Inflammatory macrophage (primary cell): ENCODE results near the gene IRX6.
A peak's percentile ranks its signal among the peaks of the same experiment; 100 is the strongest.

Experiments
- DNase-seq, 2 donors: peaks; one replicate each; pipeline ENCODE4 v3.0.0-alpha.2; 2020 to 2022

IRX6 gene

GRCh38 chr16:55324285-55325079 lies 479 bp downstream of the IRX6 start:
- no peak for DNase-seq

DNA sequence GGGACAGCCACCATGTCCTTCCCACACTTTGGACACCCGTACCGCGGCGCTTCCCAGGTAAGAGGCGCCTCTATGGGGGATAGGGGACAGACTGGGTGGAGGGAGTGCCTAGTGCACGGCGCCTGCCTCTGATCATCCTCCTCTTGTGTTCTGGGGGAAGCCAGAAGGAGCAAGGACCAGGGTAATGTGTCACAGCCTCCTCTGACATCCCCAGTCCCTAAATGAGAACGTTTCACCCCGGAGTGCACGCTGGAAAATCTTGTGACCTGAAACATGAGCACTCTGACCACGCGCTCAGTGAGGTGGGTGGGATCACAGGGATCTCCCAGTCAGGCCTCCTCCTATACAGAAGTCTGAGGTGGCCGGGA lies 1.1 kb downstream of the IRX6 start:
- DNase-seq, result peak in 1 of 2 donors; percentile 15

DNA sequence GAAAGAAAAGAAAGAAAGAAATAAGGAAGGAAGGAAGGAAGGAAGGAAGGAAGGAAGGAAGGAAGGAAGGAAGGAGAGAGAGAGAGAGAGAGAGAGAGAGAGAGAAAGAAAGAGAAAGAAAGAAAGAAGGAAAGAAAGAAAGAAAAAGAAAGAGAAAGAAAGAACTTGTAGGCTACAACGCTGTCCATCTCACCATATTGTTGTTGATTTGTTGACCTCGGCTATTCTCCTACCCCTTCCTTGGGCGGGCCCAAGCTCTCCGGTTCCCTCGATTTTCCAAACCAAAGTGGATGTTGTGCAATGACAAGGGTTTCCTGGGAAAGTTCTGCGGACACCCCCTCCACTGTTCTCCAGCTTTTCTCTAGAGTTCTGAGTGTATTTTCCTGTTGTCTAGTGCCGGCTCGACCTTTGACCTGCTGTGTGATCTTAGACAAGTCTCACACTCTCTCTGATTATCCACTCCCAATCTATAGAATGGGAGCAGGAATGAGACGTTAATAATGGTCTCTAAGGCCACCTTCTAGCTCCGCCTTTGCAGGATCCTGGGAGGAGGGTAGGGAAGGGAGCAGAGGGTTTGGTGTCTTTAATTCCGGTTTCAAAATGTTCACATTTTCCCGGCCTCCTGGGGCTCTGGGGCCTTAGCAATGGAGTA lies 1.6 kb downstream of the IRX6 start:
- no peak for DNase-seq

DNA sequence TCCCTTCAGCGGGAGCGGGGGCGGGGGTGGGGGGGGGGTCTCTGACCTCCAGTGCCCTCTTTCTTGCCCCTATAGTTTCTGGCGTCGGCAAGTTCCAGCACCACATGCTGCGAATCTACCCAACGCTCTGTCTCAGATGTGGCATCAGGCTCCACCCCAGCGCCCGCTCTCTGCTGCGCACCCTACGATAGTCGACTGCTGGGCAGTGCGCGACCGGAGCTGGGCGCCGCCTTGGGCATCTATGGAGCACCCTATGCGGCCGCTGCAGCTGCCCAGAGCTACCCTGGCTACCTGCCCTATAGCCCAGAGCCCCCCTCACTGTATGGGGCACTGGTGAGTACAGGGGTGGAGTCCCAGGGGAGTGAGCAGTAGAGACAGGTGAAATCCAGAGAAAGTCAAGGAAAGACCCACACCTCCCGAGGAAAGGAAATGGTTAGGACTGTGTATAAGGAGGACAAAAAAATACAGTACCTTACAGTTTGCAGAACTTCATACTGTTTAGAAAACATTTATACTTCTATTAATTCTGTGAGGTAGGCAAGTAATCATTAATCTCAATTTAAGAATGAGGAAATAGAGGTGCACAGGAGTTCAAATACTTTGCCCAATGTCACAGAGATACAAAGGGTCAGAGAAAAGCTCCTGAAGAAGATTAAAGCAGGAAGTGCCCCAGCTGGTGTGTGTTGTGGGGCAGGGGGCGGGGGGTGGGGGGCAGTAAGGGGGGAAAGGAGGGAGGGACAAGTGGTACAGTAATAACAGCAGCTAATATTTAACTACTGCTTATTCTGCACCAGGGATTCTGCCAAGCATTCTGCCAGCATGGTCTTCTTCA lies 2.5 kb downstream of the IRX6 start:
- no peak for DNase-seq

GRCh38 chr16:55328611-55329569 lies 4.9 kb downstream of the IRX6 start:
- no peak for DNase-seq

DNA sequence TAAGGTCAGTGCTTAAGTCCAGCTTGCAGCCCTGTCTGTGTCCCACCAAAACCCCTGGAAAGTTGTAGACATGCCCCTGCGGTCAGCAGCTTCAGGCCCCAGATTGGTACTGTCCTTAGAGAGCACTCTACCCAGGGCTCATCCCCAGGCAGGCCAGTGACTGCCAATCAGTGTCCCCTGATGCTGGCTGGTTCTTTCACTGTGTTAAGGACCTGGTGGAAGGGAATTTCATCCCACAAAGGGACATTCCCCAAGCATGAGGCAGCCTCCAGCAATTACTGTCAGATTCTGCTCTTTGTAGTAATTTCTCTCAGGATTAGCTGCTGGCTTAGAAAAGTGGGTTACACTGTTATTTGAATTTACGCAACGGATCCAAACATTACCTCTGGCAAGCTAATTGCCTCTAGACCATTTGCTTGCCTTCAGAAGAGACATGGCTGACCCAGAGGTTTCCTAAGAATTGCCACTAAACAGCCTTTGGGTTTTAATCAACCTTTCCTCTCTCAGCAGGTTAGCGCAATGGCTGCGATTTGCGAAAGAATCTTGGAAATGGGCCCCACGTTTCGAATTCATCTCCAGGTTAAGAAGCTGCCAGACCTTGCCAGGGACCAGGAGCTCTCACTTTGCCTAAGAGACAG lies 5.9 kb downstream of the IRX6 start:
- no peak for DNase-seq

GRCh38 chr16:55330781-55331647 lies 7.0 kb downstream of the IRX6 start:
- DNase-seq, result no peak

DNA sequence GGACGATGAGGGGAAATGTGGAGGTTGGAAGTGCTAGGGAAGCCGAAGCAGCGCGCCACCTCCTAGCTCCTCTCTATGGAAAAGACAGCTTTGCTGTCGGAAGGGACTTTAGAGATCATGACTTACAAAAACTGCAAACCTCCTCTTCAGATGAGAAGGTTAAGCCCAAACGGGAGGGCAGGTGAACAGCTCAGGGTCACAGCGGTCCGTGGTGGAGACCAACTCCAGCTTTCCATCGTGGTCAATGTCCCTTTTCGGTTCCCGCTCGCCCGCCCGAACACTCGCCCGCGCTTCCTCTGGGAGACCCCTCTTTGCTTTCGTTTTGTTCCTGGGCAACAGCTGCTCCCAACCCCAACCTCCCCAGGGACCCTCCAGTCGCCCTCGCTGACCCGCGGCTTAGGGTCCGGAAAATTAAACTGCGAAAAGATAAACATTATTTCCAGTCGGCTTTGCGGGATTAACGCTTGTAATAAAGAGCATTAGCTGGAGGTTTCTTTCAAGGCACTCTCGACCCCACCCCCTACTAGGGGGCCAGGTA lies 7.7 kb downstream of the IRX6 start:
- no peak for DNase-seq

DNA sequence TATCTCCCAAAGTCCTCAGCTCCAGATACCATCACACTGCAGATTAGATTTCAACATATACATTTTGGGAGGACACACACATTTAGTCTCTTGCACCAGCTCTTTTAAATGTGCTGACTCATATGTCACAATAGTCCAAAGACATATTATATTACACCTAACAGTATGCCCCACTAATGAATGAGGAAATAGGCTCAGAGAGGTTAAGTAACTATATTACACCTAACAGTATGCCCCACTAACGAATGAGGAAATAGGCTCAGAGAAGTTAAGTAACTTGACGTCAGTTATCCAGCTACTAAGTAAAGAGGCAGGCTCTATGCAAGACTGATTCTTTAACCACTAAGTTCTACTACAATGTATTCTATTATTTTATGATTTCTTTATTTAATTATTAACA lies 9.7 kb downstream of the IRX6 start:
- DNase-seq, result peak in 1 of 2 donors; percentile 43

GRCh38 chr16:55338646-55339045 lies 14.6 kb downstream of the IRX6 start:
- DNase-seq, result no peak

- DNase-seq, result no peak
These were observed 16.4 kb downstream of the IRX6 start for GRCh38 chr16:55340445-55340844.

DNA sequence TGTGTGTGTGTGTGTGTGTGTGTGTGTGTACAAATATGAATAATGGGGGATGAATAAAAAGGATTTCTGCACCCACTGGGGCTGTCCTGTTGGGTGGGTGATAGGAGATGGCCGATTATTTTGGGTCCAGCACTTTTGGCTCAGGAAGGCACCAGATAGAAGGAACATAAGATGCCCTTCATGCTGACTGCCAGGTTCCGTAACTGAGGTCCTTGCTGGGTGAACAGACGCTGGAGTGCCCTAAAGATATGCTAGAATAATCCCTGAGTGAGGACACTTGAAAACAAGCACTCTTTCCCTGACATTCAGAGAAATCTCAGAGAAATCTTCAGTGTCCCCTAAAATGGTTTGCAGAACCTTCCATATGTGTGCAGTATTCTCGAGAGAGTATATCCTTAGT lies 17.7 kb downstream of the IRX6 start:
- no peak for DNase-seq

GRCh38 chr16:55346475-55346874 lies 22.5 kb downstream of the IRX6 start:
- no peak for DNase-seq

GRCh38 chr16:55349867-55350266 lies 25.9 kb downstream of the IRX6 start:
- no peak for DNase-seq

- no peak for DNase-seq
These were observed 27.0 kb downstream of the IRX6 start for GRCh38 chr16:55350984-55351383.

DNA sequence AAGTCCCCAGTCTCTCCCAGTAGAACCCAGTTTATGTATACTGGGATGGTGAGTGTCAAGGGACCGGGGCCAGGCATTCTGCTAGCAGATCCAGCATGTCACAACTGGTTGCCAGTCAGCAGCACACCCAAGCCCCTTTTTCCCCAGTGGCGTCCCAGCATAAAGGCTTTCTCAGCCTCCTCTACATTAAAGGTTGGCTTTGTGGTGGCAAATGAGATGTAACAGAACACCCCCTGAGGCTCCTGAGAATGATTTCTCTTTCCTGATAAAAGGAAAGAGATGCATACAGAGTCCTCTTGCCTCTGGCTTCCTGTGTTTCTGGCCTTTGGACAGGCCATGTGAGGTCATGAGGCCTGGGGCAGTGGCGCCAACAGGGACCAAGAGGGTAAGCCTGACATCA lies 27.9 kb downstream of the IRX6 start:
- DNase-seq, result no peak

DNA sequence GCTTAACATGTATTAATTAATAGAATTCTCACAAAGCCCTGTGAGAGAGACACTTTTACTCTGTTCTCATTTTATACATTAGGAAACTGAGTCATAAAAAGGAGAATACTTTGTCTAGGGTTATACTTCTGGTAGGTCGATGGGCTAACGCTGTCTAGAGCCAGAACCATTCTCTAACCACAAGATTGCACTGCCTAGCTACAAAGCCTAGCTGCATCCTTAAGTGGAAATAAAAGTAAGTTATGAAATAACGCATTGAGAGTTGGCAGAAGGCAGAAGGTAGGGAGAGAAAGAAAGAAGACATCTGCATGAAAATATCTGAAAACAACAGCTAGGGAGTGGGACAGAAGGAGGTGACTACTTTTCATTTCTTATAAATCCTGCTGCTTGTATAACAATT lies 33.2 kb downstream of the IRX6 start:
- no peak for DNase-seq

DNA sequence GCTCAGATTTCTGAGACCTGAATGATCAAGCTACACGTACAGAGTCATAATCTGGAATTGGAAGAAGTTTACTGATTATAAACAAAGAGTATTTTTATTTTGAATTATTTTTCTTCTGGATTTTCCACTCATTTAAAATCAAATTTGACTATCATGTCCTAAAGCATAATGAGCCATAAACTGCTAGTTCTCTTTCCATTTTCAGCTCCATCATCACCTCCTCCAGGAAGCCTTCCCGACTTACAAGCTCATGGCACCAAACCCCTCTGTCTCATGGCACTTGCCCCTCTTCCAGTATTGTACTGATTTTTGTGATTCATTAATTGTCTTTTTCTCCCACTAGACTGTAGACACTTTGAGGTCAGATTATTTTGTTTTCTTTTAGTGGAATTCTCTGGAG lies 35.9 kb downstream of the IRX6 start:
- DNase-seq, result no peak

GRCh38 chr16:55364811-55365210 lies 40.8 kb downstream of the IRX6 start:
- DNase-seq, result no peak

GRCh38 chr16:55367301-55367811 lies 43.4 kb downstream of the IRX6 start:
- DNase-seq, result no peak
